Gastrocnemius medialis (tissue), 4 donors: Measurements from ENCODE around the gene ITFG2.

Experiments
- CTCF ChIP-seq, 5 experiments: fragments of 450-650 bp in 3 of 5; fragments of 200-600 bp in 2 of 5; sonication (generic) in 2 of 5; IDR thresholded peaks in 4 of 5; conservative IDR thresholded peaks in 1 of 5; 1 replicate in 4 of 5; 2 replicates in 1 of 5; pipeline ENCODE4 v1.5.1; 2016 to 2019; ENCODE audit warnings: antibody characterized with exemption in 5 of 5, mild to moderate bottlenecking in 3 of 5, moderate library complexity in 3 of 5
- POLR2A ChIP-seq, 2 donors: fragments of 450-650 bp; IDR thresholded peaks; one replicate each; pipeline ENCODE4 v1.6.1; 2017; ENCODE audit warnings: antibody characterized with exemption in 2 of 2, mild to moderate bottlenecking in 2 of 2, moderate library complexity in 2 of 2

GRCh38 chr12:2836574-2836973 lies 24.1 kb downstream of the ITFG2 start:
- TF ChIP-seq CTCF (IDR thresholded peaks at IDR 0.05 in 4 of 5, conservative IDR thresholded peaks at IDR 0.05 in 1 of 5) (no peak), POLR2A (IDR thresholded peaks at IDR 0.05) (no peak)
